H9 (cell line): Measurements from ENCODE around the gene PDE4A. TPM values are rescaled to one million over a fixed set of nuclear protein-coding genes. Genes with fewer than 3 reads are reported as not detected.

Experiments used
- DNase-seq: peaks from one replicate; pipeline ENCODE4 v3.0.0-alpha.2; 2017
- H2AFZ ChIP-seq: one replicate; pipeline ENCODE4 v1.6.1; 2013; ENCODE audit warnings: mild to moderate bottlenecking, low read length, control low read depth, moderate library complexity
- H2AK5ac ChIP-seq: 2 replicates; pipeline ENCODE4 v1.6.1; 2013; ENCODE audit warnings: low read length, control low read depth, mixed read lengths; ENCODE audit not compliant: insufficient read length
- H2BK120ac ChIP-seq: one replicate; pipeline ENCODE4 v1.6.1; 2013; ENCODE audit warnings: low read depth, mild to moderate bottlenecking, low read length, control low read depth, inconsistent platforms; ENCODE audit not compliant: poor library complexity, severe bottlenecking
- H2BK12ac ChIP-seq: 2 replicates; pipeline ENCODE4 v1.6.1; 2013; ENCODE audit warnings: low read length, control low read depth, mixed read lengths, low read depth; ENCODE audit not compliant: insufficient read length
- H2BK15ac ChIP-seq: 2 replicates; pipeline ENCODE4 v1.6.1; 2013; ENCODE audit warnings: low read depth, low read length, control low read depth
- H2BK20ac ChIP-seq: one replicate; pipeline ENCODE4 v1.6.1; 2013; ENCODE audit warnings: low read depth, mild to moderate bottlenecking, low read length, control low read depth, inconsistent platforms; ENCODE audit not compliant: poor library complexity, severe bottlenecking
- H2BK5ac ChIP-seq: 2 replicates; pipeline ENCODE4 v1.6.1; 2013; ENCODE audit warnings: low read length, control low read depth, mixed read lengths; ENCODE audit not compliant: insufficient read length
- H3K14ac ChIP-seq: 2 replicates; pipeline ENCODE4 v1.6.1; 2013; ENCODE audit warnings: low read length, control low read depth; ENCODE audit not compliant: insufficient read depth
- H3K18ac ChIP-seq: 2 replicates; pipeline ENCODE4 v1.6.1; 2013; ENCODE audit warnings: low read depth, mild to moderate bottlenecking, mixed read lengths, low read length, control low read depth; ENCODE audit not compliant: insufficient read length
- H3K23ac ChIP-seq: 2 replicates; pipeline ENCODE4 v1.6.1; 2013; ENCODE audit warnings: low read length, control low read depth, mixed read lengths, low read depth; ENCODE audit not compliant: insufficient read length
- H3K23me2 ChIP-seq: 2 replicates; pipeline ENCODE4 v1.6.1; 2013; ENCODE audit warnings: low read depth, mild to moderate bottlenecking, mixed read lengths, low read length, control low read depth; ENCODE audit not compliant: insufficient read length, poor library complexity, severe bottlenecking
- H3K27ac ChIP-seq: 2 replicates; pipeline ENCODE4 v1.5.1; 2013; ENCODE audit warnings: low read length, control low read depth, mixed read lengths, low read depth; ENCODE audit not compliant: insufficient read length
- H3K27me3 ChIP-seq: 2 replicates; pipeline ENCODE4 v1.6.1; 2013; ENCODE audit warnings: low read length, control low read depth, inconsistent platforms; ENCODE audit not compliant: insufficient read depth
- H3K4ac ChIP-seq: 2 replicates; pipeline ENCODE4 v1.6.1; 2013; ENCODE audit warnings: low read depth, mild to moderate bottlenecking, control low read depth, inconsistent platforms, low read length, moderate library complexity
- H3K4me1 ChIP-seq: 2 replicates; pipeline ENCODE4 v1.6.1; 2013; ENCODE audit warnings: low read length, control low read depth, inconsistent platforms; ENCODE audit not compliant: insufficient read depth
- H3K4me2 ChIP-seq: 2 replicates; pipeline ENCODE4 v1.6.1; 2013; ENCODE audit warnings: low read length, control low read depth, mixed read lengths; ENCODE audit not compliant: insufficient read length, insufficient read depth
- H3K56ac ChIP-seq: 2 replicates; pipeline ENCODE4 v1.6.1; 2013; ENCODE audit warnings: low read depth, mild to moderate bottlenecking, mixed read lengths, low read length, control low read depth; ENCODE audit not compliant: insufficient read length
- H3K79me1 ChIP-seq: 2 replicates; pipeline ENCODE4 v1.6.1; 2013; ENCODE audit warnings: low read depth, mild to moderate bottlenecking, moderate library complexity, low read length, control low read depth, inconsistent platforms; ENCODE audit not compliant: insufficient read depth, poor library complexity, severe bottlenecking
- H3K79me2 ChIP-seq: 2 replicates; pipeline ENCODE4 v1.6.1; 2013; ENCODE audit warnings: low read length, control low read depth, inconsistent platforms; ENCODE audit not compliant: insufficient read depth
- H3K9ac ChIP-seq: 2 replicates; pipeline ENCODE4 v1.6.1; 2013; ENCODE audit warnings: low read length, control low read depth, mixed read lengths; ENCODE audit not compliant: insufficient read length; ENCODE audit errors: extremely low read depth
- H3K9me3 ChIP-seq: one replicate; pipeline ENCODE4 v1.6.1; 2013; ENCODE audit warnings: low read depth, low read length, inconsistent platforms; ENCODE audit not compliant: control insufficient read depth
- H3T11ph ChIP-seq: one replicate; pipeline ENCODE4 v1.6.1; 2013; ENCODE audit warnings: mild to moderate bottlenecking, low read length, control low read depth, inconsistent platforms
- H4K20me1 ChIP-seq: one replicate; pipeline ENCODE4 v1.6.1; 2013; ENCODE audit not compliant: control insufficient read depth, insufficient read length, insufficient read depth
- H4K5ac ChIP-seq: 2 replicates; pipeline ENCODE4 v1.6.1; 2013; ENCODE audit warnings: low read depth, mild to moderate bottlenecking, mixed read lengths, low read length, control low read depth; ENCODE audit not compliant: insufficient read length
- H4K8ac ChIP-seq: replicated peaks from 2 replicates; pipeline ENCODE4 v1.6.1; 2013; ENCODE audit warnings: low read length, control low read depth, mixed read lengths, low read depth; ENCODE audit not compliant: insufficient read length
- H4K91ac ChIP-seq: 2 replicates; pipeline ENCODE4 v1.6.1; 2013; ENCODE audit warnings: low read depth, mild to moderate bottlenecking, moderate library complexity, mixed read lengths, low read length, control low read depth; ENCODE audit not compliant: insufficient read length
- H3K27ac Mint-ChIP-seq, 3 experiments: 2 replicates in 2 of 3; 3 replicates in 1 of 3; pipeline ENCODE4 v1.8.0; 2020 to 2021; ENCODE audit warnings: mixed read lengths in 3 of 3, mild to moderate bottlenecking in 1 of 3, moderate library complexity in 1 of 3
- H3K27me3 Mint-ChIP-seq: 2 replicates; pipeline ENCODE4 v1.8.0; 2021; ENCODE audit warnings: low read depth, mild to moderate bottlenecking, moderate library complexity, mixed read lengths
- H3K36me3 Mint-ChIP-seq, 3 experiments: 2 replicates in 2 of 3; 3 replicates in 1 of 3; pipeline ENCODE4 v1.8.0; 2020 to 2021; ENCODE audit warnings: low read depth in 3 of 3, mixed read lengths in 3 of 3; ENCODE audit not compliant: insufficient read depth in 1 of 3
- H3K4me1 Mint-ChIP-seq, 2 experiments: 2 replicates each; pipeline ENCODE4 v1.8.0; 2020; ENCODE audit warnings: mixed read lengths in 2 of 2
- H3K4me3 Mint-ChIP-seq, 2 experiments: 2 replicates in 1 of 2; 3 replicates in 1 of 2; pipeline ENCODE4 v1.8.0; 2020 to 2021; ENCODE audit warnings: mild to moderate bottlenecking in 2 of 2, mixed read lengths in 2 of 2, moderate library complexity in 1 of 2
- H3K9me3 Mint-ChIP-seq, 2 experiments: 2 replicates in 1 of 2; 3 replicates in 1 of 2; pipeline ENCODE4 v1.8.0; 2020; ENCODE audit warnings: mild to moderate bottlenecking in 2 of 2, mixed read lengths in 2 of 2, moderate library complexity in 1 of 2
- WGBS: extraction: QIAGEN DNeasy Blood & Tissue Kit; methylation state at CpG from one replicate; pipeline ENCODE4 v1.1.7; 2013; ENCODE audit warnings: missing lambda C conversion rate, low lambda C conversion rate, mixed read lengths; ENCODE audit not compliant: insufficient read length; ENCODE audit errors: extremely low coverage; 5-methylcytosine and 5-hydroxymethylcytosine counted together
- total RNA-seq: library from RNA; stranded (reverse); gene quantifications from 2 replicates; pipeline ENCODE4 v1.2.1, GENCODE V29; 2021
- TF ChIP-seq, protein P1 (sequence below): fragments of 200-600 bp; sonication (generic); conservative IDR thresholded peaks from 3 replicates; pipeline ENCODE4 v1.8.0; 2021; ENCODE audit warnings: antibody characterized with exemption, mild to moderate bottlenecking

Gene PDE4A
- total RNA-seq, 1 experiment from 2014 or later, result 8.5 TPM

DNA sequence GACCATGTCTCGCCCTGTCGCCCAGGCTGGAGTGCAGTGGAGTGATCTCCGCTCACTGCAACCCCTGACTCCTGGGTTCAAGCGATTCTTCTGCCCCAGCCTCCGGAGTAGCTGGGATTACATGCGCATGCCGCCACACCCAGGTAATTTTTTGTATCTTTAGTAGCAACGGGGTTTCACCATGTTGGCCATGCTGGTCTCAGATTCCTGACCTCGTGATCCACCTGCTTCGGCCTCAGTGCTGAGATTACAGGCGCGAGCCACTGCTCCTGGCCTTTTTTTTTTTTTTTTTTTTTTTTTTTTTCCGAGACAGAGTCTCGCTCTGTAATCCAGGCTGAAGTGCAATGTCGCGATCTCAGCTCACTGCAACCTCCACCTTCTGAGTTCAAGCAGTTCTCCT is 87.7 kb downstream of the PDE4A start:
- H2AFZ ChIP-seq, result no peak overlapping the region
- H3K79me1 ChIP-seq, result no peaks in the 10 kb centered on the region
- TF ChIP-seq, protein P1, sequence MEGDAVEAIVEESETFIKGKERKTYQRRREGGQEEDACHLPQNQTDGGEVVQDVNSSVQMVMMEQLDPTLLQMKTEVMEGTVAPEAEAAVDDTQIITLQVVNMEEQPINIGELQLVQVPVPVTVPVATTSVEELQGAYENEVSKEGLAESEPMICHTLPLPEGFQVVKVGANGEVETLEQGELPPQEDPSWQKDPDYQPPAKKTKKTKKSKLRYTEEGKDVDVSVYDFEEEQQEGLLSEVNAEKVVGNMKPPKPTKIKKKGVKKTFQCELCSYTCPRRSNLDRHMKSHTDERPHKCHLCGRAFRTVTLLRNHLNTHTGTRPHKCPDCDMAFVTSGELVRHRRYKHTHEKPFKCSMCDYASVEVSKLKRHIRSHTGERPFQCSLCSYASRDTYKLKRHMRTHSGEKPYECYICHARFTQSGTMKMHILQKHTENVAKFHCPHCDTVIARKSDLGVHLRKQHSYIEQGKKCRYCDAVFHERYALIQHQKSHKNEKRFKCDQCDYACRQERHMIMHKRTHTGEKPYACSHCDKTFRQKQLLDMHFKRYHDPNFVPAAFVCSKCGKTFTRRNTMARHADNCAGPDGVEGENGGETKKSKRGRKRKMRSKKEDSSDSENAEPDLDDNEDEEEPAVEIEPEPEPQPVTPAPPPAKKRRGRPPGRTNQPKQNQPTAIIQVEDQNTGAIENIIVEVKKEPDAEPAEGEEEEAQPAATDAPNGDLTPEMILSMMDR, result no peak
- Mint-ChIP-seq H3K36me3 (peaks cover under 1 to 2% (median under 1%) of the 10 kb centered on the region in 3 experiments; a peak in 4 of 7 replicates), H3K27me3 (peaks cover 3% of the 10 kb centered on the region), H3K4me3 (no peak overlapping the region), H3K9me3 (no peaks in the 10 kb centered on the region), H3K27ac (no peak overlapping the region), H3K4me1 (peaks cover 4 to 6% of the 10 kb centered on the region in 2 experiments; a peak in 3 of 4 replicates)
- no peak overlapping the region for H2BK12ac ChIP-seq
- no peaks in the 10 kb centered on the region for H3K27me3 ChIP-seq
- no peaks in the 10 kb centered on the region for H3K23me2 ChIP-seq
- no peak overlapping the region for H3K56ac ChIP-seq
- WGBS, result no CpG with 5 or more reads among the region's 16 CpGs
- no peak for DNase-seq
- H3K9ac ChIP-seq, result no peak overlapping the region
- H3K18ac ChIP-seq, result no peak overlapping the region
- H2BK20ac ChIP-seq, result no peak overlapping the region
- no peak overlapping the region for H2AK5ac ChIP-seq
- no peak overlapping the region for H2BK15ac ChIP-seq
- no peaks in the 10 kb centered on the region for H4K20me1 ChIP-seq
- H3K14ac ChIP-seq, result no peak overlapping the region
- H4K5ac ChIP-seq, result no peak overlapping the region
- no peak overlapping the region for H4K8ac ChIP-seq
- no peaks in the 10 kb centered on the region for H3K4me1 ChIP-seq
- no peak overlapping the region for H3K4ac ChIP-seq
- H3K9me3 ChIP-seq, result no peaks in the 10 kb centered on the region
- H4K91ac ChIP-seq, result no peak overlapping the region
- no peak overlapping the region for H3K4me2 ChIP-seq
- H2BK5ac ChIP-seq, result no peak overlapping the region
- H3T11ph ChIP-seq, result no peak overlapping the region
- no peak overlapping the region for H2BK120ac ChIP-seq
- H3K23ac ChIP-seq, result no peak overlapping the region
- H3K79me2 ChIP-seq, result no peaks in the 10 kb centered on the region
- no peak overlapping the region for H3K27ac ChIP-seq
